Measurements from ENCODE around the gene RSRP1.

The RSRP1 gene

DNA sequence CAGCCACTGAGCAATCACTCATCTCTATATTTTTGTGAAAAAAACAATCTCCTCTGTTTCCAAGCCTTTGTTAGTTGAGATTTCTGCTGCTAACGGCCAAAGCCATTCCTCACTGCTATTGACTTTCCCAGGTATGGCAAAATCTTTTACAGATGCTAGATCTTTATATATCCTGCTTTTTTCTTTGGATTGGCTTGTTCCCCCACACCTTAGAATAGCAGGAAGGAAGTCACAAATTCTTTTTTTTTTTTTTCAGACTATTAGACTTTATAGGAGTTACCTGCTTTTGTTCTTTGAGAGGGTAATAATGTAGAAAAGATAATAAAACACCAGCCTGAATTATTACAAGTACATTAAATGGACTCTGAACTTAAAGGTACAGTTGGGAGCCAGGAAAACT lies 39.2 kb downstream of the RSRP1 start:
- DNase-seq: no peak
- no peak for TF ChIP-seq POLR2A (IDR thresholded peaks at IDR 0.05; ENCODE audit: low read length)
- no peak for TF ChIP-seq GATA1 (IDR thresholded peaks at IDR 0.05; ENCODE audit: low read depth, low read length)

DNA sequence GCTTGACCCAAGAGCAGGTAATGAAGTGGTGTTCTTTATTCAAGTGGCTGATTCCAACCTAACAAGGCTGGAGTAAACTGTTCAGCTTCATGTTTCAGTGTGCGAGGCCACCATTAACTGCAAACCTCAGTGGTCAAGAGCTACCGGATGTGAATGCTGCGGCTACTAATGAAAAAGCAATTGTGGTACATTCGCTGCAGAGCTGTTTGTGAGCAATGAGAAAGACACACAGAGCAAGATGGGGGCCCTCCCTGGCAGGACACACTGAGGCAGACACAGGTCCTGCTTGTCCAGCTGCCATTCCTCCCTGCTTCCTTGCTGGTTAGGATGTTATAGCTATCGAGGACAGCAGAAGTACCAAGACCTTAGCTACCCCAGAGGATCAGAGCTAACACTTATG lies 41.1 kb downstream of the RSRP1 start:
- DNase-seq: no peak
- TF ChIP-seq POLR2A (IDR thresholded peaks at IDR 0.05; ENCODE audit: low read length) (no peak), GATA1 (IDR thresholded peaks at IDR 0.05; ENCODE audit: low read depth, low read length) (no peak)

DNA sequence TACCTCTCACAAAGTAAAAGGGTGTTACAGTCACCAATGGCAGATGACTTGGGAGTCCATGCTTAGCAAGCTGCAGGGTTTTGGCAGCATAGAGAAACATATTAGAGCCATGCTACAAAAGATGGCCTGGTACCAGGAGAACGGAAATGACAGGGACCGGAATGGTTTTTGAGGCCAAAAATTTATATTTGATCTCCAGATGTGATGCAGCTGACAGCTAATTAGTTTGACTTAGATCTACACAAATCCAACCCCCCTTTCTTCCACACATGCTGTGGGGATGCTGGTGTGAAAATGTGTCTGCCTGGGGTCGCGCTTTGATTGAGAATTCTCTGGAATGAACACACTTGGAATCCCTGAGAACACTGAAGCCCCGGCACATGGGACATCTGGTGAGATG lies 41.5 kb downstream of the RSRP1 start:
- DNase-seq: no peak
- TF ChIP-seq GATA1 (IDR thresholded peaks at IDR 0.05; ENCODE audit: low read depth, low read length) (no peak), POLR2A (IDR thresholded peaks at IDR 0.05; ENCODE audit: low read length) (no peak)

- TF ChIP-seq POLR2A (IDR thresholded peaks at IDR 0.05; ENCODE audit: low read length) (no peak), GATA1 (IDR thresholded peaks at IDR 0.05; ENCODE audit: low read depth, low read length) (no peak)
Observed at GRCh38 chr1:25204797-25205480, 42.3 kb downstream of the RSRP1 start.

DNA sequence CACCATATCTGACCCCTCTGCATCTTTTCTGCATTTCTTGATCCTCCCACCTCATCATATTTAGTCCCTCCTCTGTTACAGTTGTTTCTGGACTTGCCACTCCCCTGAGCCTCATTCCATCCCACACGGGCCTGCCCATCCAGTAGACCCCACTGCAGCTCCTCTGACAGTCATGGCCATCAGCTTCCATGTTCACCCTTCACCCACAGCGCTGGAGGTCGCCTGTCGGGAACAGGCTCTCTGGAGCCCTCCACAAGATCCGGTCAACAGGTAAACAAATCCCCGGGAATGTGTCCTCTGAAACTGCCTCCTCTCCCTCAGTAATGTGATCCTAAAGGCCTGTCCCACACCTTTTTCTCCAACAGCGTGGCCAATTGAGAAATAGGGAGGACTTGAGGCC lies 46.2 kb downstream of the RSRP1 start:
- TF ChIP-seq GATA1 (IDR thresholded peaks at IDR 0.05; ENCODE audit: low read depth, low read length): no peak
- DNase-seq: no peak

More at GRCh38 chr1:25204797-25205480, 42.3 kb downstream of the RSRP1 start:
- peak; percentile 50 to 69 for DNase-seq

GRCh38 chr1:25199819-25200620 lies 47.2 kb downstream of the RSRP1 start:
- TF ChIP-seq POLR2A (IDR thresholded peaks at IDR 0.05; ENCODE audit: low read length) (no peak), GATA1 (IDR thresholded peaks at IDR 0.05; ENCODE audit: low read depth, low read length) (no peak)

GRCh38 chr1:25198663-25199252 lies 48.5 kb downstream of the RSRP1 start:
- DNase-seq: no peak
- TF ChIP-seq GATA1 (IDR thresholded peaks at IDR 0.05; ENCODE audit: low read depth, low read length): no peak
- TF ChIP-seq POLR2A (IDR thresholded peaks at IDR 0.05; ENCODE audit: low read length): no peak

More at GRCh38 chr1:25199819-25200620, 47.2 kb downstream of the RSRP1 start:
- DNase-seq: no peak

DNA sequence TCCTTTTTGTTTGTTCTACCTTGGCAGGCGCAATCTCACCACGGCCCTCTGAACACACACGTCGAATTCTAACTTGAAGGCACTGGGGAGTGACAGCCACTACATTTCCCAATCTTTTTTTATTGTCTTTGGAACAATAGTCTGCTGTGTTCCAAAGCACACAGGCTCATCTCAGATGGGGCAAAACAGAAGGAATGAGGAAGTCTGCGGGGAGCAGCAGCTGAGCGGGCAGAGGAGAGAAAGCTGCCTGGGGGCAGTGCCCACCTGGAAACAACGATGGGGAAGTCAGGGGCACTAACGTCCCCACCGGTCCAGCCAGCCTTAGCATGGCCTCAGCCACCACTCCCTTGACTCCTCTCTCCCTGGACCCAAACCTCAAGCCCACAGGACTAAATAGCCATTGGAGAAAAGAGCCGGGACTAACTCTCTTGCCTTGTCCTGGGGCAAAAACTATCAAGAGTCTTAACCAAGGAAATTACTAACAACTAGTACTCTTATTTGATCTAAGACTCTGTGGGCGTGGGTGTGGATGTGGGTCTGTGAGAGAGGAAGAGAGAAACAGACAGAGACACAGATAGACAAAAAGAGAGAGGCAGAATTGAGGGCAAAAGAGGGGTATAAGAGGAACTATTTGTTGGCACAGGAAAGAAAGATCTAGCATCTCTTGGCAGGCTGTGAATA lies 49.1 kb downstream of the RSRP1 start:
- DNase-seq: no peak
- no peak for TF ChIP-seq GATA1 (IDR thresholded peaks at IDR 0.05; ENCODE audit: low read depth, low read length)
- no peak for TF ChIP-seq POLR2A (IDR thresholded peaks at IDR 0.05; ENCODE audit: low read length)

GRCh38 chr1:25197235-25197975 lies 49.8 kb downstream of the RSRP1 start:
- TF ChIP-seq GATA1 (IDR thresholded peaks at IDR 0.05; ENCODE audit: low read depth, low read length): no peak
- TF ChIP-seq POLR2A (IDR thresholded peaks at IDR 0.05; ENCODE audit: low read length): no peak

GRCh38 chr1:25196830-25197229 lies 50.4 kb downstream of the RSRP1 start:
- DNase-seq: no peak
- TF ChIP-seq POLR2A (IDR thresholded peaks at IDR 0.05; ENCODE audit: low read length) (no peak), GATA1 (IDR thresholded peaks at IDR 0.05; ENCODE audit: low read depth, low read length) (no peak)

More at GRCh38 chr1:25197235-25197975, 49.8 kb downstream of the RSRP1 start:
- DNase-seq: no peak

DNA sequence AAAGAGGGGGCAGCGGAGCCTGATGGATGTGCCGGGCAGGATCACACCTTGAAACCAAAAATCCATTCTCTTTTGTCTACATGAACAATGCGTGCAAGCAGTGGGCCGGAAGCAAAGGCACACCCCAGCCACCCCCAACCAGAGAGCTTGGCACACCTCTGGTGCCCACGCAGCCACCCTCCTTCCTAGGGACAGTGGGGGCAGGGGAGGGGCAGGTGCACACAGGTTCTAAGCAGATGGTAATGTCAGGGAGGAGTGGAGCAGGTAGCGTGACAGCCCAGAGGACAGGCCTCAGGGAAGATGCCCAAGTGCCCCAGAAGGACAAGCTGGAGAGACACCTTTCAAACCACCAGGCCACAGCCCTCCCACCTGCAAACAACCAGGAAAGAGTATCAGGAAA lies 51.4 kb downstream of the RSRP1 start:
- no peak for DNase-seq
- TF ChIP-seq POLR2A (IDR thresholded peaks at IDR 0.05; ENCODE audit: low read length) (no peak), GATA1 (IDR thresholded peaks at IDR 0.05; ENCODE audit: low read depth, low read length) (no peak)

DNA sequence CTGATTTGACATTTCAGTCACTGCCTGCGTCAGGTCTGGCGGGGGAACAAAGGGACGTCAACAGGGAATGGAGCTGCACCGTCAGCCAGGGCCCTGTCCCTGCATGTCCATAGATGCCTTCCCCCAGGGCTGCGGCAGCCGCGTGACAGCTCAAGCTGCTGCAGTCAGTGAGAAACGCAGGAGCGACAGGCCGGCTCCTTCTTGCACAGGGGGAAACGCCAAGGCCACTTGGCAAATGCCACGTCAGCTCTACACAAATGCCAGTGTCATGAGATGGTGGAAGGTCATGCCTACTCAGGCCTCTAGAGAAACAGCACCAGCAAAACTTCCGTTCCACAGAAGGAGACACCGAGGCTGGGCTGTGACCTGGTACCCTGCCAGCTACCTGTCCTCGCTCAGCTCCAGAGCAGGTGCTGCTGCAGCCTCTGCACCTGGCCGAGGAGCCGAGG lies 52.7 kb downstream of the RSRP1 start:
- no peak for TF ChIP-seq GATA1 (IDR thresholded peaks at IDR 0.05; ENCODE audit: low read depth, low read length)
- no peak for TF ChIP-seq POLR2A (IDR thresholded peaks at IDR 0.05; ENCODE audit: low read length)

DNA sequence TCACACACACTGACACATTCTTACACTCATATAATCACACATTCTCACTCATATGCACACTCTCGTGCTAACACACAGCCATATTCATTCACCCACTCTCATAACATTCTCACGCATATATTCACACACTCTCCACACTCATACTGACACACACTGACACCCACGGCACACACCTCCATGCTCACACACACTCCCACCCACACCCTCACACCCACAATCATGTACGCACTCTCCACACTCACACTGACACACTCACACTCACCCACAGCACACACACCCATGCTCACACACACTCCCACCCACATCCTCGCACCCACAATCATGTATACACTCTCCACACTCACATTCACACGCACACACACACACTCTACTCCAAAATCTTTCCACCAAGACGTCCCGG lies 53.2 kb downstream of the RSRP1 start:
- no peak for DNase-seq
- TF ChIP-seq GATA1 (IDR thresholded peaks at IDR 0.05; ENCODE audit: low read depth, low read length) (no peak), POLR2A (IDR thresholded peaks at IDR 0.05; ENCODE audit: low read length) (no peak)

More for the DNA sequence above, 52.7 kb downstream of the RSRP1 start:
- no peak for DNase-seq
